Germinal center (tissue), 1 donor: ENCODE measurements around the gene BCAS3.
"Not testable (repeated sequence)": the region's sequence is repeated elsewhere in the genome, so short reads cannot be mapped to it uniquely, and the experiment has no call there.

Source experiments
- DNase-seq: peaks from one replicate; pipeline ENCODE4 v3.0.0; 2012; ENCODE audit warnings: mixed read lengths, low spot score

BCAS3 gene

GRCh38 chr17:61338000-61338798 is 660.5 kb downstream of the BCAS3 start:
- DNase-seq, result no peak

- DNase-seq, result no peak
Observed at GRCh38 chr17:61338874-61339478, 661.3 kb downstream of the BCAS3 start.

DNA sequence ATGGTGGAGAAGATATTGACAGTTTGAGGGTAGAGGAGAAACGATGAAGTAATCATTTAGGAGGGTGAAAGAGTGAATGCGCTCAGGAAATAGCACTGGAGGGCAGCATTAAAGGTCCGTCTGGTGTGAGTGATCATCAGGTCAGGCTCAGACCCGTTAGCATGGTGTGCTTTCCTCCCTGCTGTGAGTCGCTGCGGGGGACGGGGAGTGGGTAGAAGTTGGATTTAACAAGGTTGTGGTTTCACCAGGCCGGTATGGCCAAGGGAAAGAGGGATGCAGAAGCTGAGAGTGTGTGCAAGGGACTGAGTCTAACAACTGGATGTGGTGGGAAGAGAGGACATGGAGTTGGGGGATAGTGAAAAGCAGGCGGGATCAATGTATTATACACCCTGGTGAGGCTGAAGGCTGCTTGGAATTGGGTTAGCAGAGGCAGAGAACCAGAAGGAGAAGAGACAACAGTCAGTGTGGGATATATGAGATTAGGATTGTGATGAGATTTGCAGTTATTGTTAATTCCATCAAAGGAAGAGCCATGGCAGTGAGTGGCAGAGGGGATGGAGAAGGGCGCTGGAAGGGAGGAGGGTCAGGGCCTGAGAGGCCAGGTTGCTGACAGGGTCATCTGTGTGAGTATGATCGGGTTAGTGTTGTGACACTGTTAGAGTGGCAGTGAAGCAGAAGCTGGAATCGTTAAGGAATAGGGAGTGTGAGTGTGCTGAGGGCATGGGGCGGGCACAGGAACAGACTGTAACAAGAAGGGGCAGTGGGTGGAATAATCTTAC is 663.0 kb downstream of the BCAS3 start:
- no peak for DNase-seq

DNA sequence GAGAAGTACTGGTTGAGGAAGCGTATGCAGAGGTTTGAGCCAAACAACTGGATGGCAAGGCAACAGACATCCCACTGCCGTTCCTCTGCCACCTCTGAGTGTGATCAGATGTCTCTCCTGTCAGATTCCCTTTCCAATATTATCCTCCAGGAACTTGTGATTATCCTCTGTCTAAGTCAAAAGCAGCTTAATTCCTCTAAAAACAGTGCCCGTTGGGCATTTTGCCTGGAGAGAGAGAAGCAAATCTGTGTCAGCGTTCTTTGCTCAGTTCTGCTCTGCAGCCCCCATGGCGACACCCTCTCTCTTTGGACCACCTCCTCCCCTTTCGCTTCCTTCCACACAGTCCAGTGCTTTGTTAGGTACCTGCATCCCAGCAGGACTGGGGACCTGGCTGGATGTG is 665.9 kb downstream of the BCAS3 start:
- DNase-seq, result no peak

DNA sequence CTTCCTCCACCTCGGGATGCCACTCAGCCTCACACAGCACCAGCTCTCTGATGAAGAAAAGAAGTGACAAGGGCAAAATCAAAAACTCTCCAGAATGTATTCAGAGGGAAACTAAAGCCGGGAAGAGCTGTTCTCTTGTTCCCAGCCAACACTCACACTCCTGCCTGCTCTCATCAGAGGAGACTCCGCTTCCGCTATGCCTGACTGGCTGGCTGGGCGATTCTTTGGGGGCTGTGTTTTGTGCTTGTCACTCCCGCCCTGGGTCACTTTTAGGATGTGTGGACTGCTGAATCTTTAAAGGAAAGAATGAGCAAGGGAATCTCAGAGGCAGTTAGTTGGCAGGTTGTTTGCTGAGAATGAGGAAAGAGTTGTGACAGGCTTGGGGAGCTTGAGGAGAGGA is 667.4 kb downstream of the BCAS3 start:
- DNase-seq, result no peak

GRCh38 chr17:61345825-61346666 is 668.4 kb downstream of the BCAS3 start:
- DNase-seq, result no peak

DNA sequence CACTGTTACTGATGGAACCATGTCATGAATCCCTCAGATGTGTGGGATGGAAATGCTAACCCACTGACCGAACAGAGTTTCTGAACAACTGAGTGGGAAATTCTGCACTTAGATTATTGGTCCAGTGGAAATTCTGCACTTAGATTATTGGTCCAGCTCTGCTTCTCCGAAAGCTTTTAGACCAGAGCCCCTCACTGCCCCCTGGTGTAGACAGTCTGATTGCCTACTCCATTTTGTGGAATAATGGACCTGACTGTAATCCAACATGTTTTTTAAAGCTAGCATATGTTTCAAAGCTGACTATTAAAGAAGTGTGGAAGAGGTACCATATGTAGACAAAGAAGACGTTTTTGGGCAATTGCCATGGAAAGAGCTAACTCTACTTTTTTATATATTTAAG is 671.7 kb downstream of the BCAS3 start:
- no peak for DNase-seq

DNA sequence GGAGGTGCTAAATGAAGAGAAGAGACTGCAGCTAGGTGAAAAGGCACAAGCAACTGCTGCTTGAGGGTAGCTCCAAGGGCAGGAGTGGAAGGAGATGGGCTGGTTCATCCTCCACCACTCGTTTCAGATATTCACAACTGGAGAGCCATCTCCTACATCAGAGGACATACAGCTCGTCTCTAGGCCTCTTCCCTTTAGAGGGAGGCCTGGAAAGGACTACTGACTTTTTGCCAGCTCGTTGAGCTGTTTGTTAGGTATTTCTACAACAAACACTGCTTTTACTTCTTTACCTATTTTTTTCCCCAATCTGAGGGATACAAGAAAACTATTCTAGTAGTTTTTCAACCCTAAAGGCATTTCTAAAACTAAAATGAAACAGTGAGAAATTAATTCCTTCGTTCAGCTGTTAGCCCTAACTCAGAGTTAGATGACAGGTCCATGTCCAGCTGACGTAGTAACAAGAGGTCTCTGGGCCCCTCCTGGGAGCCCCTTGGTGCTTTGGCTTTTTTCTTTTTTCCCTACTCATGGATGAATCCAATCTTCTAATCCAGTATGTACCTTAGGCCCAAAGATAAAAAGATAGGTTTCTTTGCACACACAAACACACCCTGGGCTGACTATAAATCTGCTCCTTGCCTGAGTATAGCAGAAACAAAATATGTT is 674.2 kb downstream of the BCAS3 start:
- no peak for DNase-seq

- DNase-seq, result no peak
Observed at GRCh38 chr17:61352408-61352770, 674.7 kb downstream of the BCAS3 start.

- no peak for DNase-seq
Observed at GRCh38 chr17:61352781-61353491, 675.3 kb downstream of the BCAS3 start.

GRCh38 chr17:61353615-61354014 is 676.0 kb downstream of the BCAS3 start:
- no peak for DNase-seq

DNA sequence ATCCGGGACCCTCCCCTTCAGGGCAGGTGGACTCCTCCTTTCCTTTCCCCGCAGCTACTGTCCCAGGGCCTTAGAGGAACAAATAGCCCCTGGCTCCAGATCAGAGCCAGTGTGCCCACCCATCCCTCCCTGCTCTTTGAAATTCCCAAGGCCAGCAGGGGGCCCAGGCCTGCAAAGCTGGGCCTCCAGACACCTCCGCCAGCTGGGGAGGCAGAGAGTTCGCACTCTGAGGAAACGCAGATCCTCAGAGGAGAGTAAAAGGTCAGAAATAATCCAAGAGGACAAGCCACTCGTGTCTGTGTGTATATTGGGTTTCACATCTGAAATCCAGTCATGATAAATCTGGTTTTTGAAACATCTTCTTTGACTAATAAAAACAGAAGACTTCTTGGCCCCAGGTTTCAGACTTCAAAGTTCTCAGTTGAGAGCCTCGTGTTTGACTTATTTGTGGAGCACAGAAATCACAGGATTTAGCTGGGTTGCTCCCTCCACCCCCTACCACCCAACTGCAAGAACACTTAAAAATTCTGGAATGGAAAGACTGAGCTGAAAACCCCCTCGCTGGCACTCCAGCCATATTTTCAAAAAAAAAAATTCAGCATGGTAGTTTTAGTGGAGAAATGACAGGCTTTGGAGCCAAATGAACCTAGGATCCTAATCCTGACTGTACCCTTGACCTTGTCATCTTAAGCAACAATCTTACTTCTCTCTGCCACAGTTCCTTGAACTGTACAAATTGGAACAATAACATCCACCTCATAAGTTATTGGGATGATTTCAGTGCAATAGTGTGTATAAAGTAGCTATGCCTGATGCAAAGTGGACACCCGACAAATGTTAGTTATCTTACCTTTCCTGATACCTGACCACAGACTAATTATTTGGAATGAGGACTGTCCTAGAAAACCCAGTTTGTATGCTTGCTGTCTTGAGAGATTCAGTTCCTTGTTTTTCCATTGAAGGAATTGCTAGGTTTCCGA is 677.5 kb downstream of the BCAS3 start:
- DNase-seq, result no peak

DNA sequence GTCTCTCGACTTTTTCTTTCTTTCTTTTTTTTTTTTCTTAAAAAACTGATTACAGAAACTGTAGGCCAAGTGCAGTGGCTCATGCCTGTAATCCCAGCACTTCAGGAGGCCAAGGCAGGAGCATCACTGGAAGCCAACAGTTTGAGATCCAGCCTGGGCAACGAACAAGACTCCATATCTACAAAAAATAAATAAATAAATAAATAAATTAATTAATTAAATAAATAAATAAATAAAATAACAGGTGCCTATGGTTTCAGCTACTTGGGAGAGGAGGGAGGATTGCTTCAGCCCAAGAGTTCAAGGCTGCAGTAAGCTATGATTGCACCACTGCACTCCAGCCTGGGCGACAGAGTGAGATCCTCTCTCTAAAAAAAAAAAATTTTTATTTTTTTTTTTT is 679.4 kb downstream of the BCAS3 start:
- not testable (repeated sequence) for DNase-seq

DNA sequence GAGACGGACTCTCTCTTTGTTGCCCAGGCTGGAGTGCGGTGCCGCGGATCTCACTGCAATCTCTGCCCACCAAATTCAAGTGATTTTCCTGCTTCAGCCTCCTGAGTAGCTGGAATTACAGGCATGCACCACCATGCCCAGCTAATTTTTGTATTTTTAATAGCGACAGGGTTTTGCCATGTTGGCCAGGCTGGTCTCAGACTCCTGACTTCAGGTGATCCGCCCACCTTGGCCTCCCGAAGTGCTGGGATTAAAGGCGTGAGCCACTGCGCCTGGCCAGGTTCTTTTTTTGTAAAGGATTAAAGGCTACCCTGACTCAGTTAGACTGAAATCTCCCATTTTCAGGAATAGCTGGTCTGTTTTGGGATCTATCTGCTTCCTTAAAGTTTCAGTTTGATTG is 681.9 kb downstream of the BCAS3 start:
- not testable (repeated sequence) for DNase-seq

GRCh38 chr17:61360318-61360943 is 682.8 kb downstream of the BCAS3 start:
- no peak for DNase-seq

DNA sequence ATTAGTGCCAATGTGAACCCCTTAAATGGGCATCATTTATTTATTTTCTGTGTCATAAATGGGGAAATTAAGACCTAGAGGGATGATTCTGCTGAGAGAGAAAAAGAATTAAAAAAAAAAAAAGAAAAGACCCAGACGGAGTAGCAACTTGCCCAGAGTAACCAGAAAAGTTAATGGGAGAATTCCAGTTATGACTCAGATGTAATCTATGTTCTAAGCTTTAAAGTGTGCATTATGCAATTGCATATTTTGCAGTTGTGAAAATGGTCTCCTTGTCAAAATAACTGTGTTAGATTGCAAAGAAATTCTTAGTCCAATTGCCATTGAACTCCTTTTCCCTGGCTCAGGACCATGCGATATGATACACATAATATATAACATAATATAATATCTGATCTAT is 683.4 kb downstream of the BCAS3 start:
- DNase-seq, result no peak

DNA sequence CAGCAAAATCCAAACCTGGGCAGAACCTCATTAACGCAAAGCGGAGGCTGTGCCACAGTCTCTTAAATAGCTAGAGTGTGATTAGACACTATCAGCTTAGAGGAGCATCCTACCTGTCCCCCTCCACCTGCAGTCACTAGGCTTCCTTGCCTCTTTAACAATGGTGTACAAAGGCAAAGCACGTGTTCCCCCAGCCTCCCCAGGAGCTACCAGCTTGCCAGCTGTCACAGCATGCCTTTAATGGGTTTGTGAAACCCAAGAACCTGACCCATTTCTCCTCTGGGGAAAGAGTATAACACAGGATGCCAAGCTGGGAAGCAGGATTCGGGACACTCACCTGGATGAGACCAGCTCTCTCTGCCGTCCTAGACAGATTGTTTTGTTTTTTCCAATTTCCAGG is 684.7 kb downstream of the BCAS3 start:
- DNase-seq, result no peak

DNA sequence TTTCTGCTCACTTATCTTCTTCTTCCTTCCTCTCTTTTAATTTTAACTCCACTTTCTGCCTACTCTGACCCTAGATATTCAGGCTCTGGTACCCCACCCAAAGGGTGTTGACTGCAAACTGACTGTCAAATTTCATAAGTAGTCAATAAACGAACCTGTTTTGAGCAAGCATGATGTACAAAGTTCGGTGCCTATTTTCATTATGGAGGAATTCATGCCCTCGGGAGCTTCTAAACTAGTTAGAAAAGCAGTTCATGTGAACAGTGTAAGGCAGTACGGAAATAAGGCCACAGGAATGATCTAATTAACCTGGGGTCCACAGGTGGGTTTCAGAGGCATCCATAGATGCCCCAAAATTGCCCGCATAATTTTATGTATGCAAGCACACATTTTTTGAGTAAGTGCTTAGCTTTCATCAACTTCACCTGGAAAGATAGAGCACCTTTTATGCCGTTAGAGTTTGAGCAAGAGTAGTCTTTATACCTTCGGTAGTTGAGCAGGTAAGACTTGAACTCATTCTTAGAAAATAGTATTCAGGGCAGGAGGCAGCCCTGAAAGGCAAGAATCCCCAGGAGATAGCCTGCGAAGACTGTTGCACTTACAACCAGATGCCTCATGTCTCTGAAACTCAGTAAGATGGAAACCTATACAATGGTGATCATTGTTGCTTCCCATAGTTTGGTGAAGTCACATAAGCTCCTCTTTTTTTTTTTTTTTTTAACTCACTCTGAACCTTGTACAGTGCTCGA is 685.4 kb downstream of the BCAS3 start:
- no peak for DNase-seq
